GM12878 (cell line): ENCODE data around the gene CRTC3.

Source experiments
- BACH1 ChIP-seq: fragments of 450-650 bp; IDR thresholded peaks from 2 replicates; pipeline ENCODE4 v1.6.1; 2017; ENCODE audit warnings: mild to moderate bottlenecking, borderline replicate concordance
- EP300 ChIP-seq, 2 experiments: fragments of 150-350 bp in 1 of 2; IDR thresholded peaks; 2 replicates each; pipeline ENCODE4 v1.6.1; 2011 to 2012; ENCODE audit warnings: low read depth in 2 of 2, low read length in 2 of 2, borderline replicate concordance in 1 of 2, improper control_type of control experiment in 1 of 2, inconsistent platforms in 1 of 2; ENCODE audit not compliant: control insufficient read depth in 1 of 2
- MEF2A ChIP-seq: IDR thresholded peaks from 2 replicates; pipeline ENCODE4 v1.6.1; 2011; ENCODE audit warnings: low read depth, mild to moderate bottlenecking, low read length, moderate library complexity; ENCODE audit not compliant: insufficient read depth
- ZNF687 ChIP-seq: fragments of 450-650 bp; IDR thresholded peaks from 2 replicates; pipeline ENCODE4 v1.6.1; 2017; ENCODE audit warnings: mild to moderate bottlenecking, moderate library complexity
- TF ChIP-seq, protein P1 (sequence below), 3 experiments: IDR thresholded peaks in 2 of 3; conservative IDR thresholded peaks in 1 of 3; 2 replicates each; pipeline ENCODE4 v1.5.1; 2011; ENCODE audit warnings: low read depth in 3 of 3, low read length in 3 of 3, mild to moderate bottlenecking in 3 of 3, control low read depth in 2 of 3, moderate library complexity in 2 of 3, inconsistent platforms in 1 of 3, mixed read lengths in 1 of 3; ENCODE audit not compliant: control insufficient read depth in 2 of 3, insufficient read depth in 1 of 3; ENCODE audit errors: extremely low read depth in 1 of 3

DNA sequence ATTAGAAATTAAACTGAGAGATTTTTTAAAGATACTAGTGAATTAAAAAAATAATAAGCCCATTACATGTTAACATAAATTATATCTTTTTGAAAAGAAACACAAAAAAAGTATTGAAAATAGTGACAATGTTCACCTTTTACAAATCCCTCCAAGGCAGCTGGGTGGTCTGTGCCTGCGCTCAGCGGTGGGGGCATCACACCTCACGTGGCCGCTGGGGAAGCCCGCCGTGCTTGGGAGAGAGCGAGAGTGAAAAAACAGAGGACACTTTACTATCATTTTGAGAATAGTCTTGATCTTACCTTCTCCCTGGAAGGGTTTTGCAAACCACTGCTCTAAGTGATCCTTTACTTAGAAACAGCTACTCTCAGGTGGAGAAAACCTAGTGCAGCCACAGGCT, 76.9 kb downstream of the CRTC3 start:
- no peak for TF ChIP-seq MEF2A
- TF ChIP-seq, protein P1, sequence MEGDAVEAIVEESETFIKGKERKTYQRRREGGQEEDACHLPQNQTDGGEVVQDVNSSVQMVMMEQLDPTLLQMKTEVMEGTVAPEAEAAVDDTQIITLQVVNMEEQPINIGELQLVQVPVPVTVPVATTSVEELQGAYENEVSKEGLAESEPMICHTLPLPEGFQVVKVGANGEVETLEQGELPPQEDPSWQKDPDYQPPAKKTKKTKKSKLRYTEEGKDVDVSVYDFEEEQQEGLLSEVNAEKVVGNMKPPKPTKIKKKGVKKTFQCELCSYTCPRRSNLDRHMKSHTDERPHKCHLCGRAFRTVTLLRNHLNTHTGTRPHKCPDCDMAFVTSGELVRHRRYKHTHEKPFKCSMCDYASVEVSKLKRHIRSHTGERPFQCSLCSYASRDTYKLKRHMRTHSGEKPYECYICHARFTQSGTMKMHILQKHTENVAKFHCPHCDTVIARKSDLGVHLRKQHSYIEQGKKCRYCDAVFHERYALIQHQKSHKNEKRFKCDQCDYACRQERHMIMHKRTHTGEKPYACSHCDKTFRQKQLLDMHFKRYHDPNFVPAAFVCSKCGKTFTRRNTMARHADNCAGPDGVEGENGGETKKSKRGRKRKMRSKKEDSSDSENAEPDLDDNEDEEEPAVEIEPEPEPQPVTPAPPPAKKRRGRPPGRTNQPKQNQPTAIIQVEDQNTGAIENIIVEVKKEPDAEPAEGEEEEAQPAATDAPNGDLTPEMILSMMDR (IDR thresholded peaks at IDR 0.05 in 2 of 3, conservative IDR thresholded peaks at IDR 0.05 in 1 of 3; ENCODE audit: control insufficient read depth in 2 of 3, extremely low read depth in 1 of 3, insufficient read depth in 1 of 3, low read depth in 3 of 3, low read length in 3 of 3): no peak
- no peak for TF ChIP-seq ZNF687
- no peak for TF ChIP-seq BACH1
- TF ChIP-seq EP300 (IDR thresholded peaks at IDR 0.05; ENCODE audit: borderline replicate concordance in 1 of 2, control insufficient read depth in 1 of 2, low read depth in 2 of 2, low read length in 2 of 2): no peak
